DMS153 (cell line): ENCODE measurements around the gene EFNA4.
A peak's percentile ranks its signal among the peaks of the same experiment; 100 is the strongest.
"Not testable (repeated sequence)": the region's sequence is repeated elsewhere in the genome, so short reads cannot be mapped to it uniquely, and the experiment has no call there.

ENCODE experiments used
- DNase-seq: peaks from one replicate; lab custom pipeline; 2025; lab: John Stamatoyannopoulos, UW

Gene EFNA4

GRCh38 chr1:155086856-155087535, 23.5 kb downstream of the EFNA4 start:
- DNase-seq, result no peak

GRCh38 chr1:155091071-155092051, 27.8 kb downstream of the EFNA4 start:
- peak; percentile 38 for DNase-seq

- DNase-seq, result no peak
Observed at GRCh38 chr1:155092131-155092530, 28.6 kb downstream of the EFNA4 start.

DNA sequence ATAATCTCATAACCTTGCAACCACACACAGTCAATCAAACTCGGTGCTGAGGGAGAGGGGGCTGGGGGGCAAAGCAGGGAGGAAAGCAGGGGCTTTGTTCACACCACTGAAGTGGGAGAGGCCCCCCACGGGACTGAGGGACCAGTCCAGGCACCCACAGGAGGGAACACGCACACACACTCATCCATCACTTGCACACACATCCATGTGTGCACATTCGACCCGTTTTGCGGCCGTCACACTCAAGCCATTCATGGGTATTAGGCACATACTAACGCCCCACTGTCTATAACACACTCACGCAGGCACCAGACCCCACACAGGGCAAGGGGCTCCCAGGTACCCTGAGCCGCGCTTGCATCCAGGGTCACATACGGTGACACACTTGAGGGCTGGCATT, 29.1 kb downstream of the EFNA4 start:
- no peak for DNase-seq

DNA sequence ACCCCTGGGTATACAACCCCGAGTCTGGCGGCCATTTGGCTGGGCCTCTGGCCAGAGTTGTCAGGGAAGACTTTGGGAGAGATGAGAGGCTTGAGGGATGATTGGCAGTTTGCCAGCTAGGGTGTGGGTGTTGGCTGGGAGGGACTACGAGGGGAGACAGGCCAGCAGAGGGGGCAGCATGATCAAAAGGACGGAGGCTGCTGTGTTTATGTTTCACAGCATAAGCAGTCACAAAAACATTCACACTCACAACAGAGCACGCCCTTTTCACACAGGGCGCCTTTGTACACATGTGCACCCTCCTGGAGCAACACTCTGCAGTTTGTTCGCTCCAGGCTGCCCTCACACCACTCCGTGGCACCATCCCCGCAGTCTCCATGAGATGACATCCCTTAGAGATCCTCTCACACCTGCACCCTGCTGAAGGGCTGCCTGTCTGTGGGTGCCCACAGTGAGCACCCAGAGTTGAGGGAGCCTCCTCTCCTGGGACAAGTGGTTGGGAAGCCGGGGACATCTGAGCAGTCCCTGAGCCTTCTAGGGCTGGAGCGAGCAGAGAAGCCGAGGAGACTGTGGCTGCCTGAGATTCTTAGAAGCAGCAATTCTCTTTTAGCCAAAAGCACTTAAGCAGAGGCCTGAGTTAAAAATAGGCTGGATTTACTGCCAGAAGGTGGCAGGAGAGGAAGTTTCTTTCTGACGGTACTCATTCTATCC, 30.5 kb downstream of the EFNA4 start:
- DNase-seq, result peak; percentile 72

- no peak for DNase-seq
Observed at GRCh38 chr1:155094622-155094948, 31.0 kb downstream of the EFNA4 start.

- DNase-seq, result no peak
Observed at GRCh38 chr1:155099331-155099730, 35.8 kb downstream of the EFNA4 start.

GRCh38 chr1:155103325-155103724, 39.8 kb downstream of the EFNA4 start:
- DNase-seq, result no peak

DNA sequence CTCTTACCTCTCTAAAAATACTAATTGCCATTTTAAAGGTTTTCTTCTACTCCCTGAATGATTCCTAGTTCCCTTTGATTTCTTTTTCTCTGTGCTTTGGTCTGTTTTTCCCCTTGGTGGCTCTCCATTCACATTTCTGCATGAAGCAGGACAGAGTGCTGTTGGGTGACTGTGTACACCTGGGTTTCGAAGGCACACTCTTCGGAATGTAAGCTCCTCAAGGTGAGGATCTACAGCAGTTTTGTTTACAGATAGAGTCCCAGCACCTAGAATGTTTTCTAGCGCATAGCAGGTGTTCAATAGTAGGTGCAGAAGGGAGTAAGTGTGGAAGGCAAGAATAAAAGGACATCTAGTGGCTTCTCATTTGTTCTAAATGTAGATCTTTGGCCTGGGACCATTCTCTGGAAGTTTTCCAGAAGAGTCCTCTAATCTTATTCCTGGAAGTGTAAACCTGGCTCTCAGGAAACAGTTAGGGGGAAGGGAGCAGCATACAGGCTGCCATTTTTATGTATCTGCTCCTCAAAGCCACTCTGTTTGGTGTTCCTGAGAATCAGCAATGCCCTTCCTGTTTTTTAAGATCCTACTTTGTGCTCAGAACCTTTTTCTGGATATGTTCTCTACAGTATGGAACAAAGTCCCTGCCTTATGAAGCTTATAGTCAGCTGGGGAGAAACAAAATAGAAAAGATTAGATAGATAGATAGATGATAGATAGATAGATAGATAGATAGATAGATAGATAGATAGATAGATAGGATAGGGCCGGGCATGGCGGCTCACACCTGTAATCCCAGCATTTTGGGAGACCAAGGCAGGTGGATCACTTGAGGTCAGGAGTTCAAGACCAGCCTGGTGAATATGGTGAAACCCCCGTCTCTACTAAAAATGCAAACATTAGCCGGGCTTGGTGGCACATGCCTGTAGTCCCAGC, 41.3 kb downstream of the EFNA4 start:
- no peak for DNase-seq

DNA sequence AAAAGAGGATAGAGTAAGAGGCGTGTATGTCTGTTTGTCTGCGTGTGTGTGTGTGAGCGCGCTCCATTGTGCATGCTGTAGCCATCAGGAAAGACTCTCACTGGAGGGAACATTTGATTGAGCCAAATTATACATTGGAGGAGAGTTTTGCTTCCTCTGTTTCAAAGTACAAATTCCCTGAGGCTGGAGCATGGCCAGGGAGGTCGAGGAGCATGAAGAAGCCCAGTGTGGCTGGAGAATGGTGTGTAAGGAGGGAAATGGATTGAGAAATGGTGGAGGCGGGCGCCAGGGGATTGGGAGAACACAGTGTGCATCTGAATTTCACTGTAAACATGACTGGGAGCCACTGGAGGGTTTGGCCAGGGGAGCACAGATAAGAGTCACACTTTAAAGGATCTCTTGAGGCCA, 42.1 kb downstream of the EFNA4 start:
- no peak for DNase-seq

- no peak for DNase-seq
Observed at GRCh38 chr1:155106862-155107261, 43.3 kb downstream of the EFNA4 start.

DNA sequence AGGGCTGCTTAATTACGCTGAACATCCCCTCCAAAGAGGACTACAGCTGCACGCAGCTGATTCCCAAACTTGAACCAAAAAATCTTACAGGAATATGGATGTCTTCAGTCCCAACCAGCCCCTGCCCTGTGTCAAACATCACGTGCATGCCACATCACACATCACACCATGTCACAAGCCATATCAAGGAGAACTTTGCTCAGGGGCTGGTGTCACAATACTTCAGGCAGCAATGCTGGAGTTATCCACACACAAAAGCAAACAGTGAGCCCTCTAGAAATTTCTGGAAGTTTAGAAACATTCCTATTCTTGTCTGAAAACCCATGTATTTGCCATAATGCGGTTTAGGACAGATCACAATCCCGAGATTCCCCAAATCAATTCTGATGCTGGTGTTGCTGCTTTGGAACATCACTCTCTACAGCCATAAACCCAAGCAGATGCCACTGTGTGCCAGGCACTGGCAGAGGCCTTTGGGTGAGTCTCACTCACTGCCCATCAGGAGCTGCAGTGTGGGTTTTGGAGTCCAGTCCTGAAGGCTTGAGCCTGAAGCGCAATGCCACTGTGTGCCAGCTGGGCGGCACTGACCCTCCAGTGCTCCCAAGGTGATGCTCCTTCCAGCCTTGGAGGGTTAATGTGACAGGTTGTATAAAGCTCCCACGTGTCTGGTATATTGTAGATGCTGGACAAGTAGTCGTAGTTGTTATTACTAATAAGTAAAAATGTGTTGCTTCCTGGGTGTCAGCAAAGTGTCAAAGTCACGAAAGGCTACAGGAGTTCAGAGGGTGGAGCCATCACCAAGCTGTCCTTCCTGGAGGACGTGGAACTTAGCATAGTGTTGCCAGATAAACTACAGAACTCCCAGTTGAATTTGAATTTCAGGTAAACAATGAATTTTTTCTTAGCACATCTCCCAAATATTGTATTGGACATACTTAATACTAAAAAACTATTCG, 44.0 kb downstream of the EFNA4 start:
- no peak for DNase-seq

DNA sequence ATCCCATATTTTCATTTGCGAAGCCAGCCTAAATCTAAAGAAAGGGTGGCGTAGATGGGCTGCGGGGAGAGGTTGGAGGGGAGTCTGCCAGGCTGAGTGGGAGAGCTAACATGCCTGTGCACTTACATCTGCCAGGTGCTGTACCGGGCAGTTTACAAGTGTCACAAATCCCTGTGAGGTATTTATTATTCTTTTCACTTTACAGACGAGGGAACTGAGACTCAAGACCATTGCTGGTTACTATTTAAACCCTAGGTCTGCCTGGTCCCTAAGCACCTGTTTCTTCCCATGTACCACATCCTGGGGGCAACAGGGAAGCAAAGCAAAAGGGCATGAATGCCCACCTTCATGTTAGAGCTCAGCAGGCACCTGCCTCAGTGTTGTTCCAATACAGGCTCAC, 44.8 kb downstream of the EFNA4 start:
- no peak for DNase-seq

- DNase-seq, result no peak
Observed at GRCh38 chr1:155110381-155110780, 46.8 kb downstream of the EFNA4 start.

DNA sequence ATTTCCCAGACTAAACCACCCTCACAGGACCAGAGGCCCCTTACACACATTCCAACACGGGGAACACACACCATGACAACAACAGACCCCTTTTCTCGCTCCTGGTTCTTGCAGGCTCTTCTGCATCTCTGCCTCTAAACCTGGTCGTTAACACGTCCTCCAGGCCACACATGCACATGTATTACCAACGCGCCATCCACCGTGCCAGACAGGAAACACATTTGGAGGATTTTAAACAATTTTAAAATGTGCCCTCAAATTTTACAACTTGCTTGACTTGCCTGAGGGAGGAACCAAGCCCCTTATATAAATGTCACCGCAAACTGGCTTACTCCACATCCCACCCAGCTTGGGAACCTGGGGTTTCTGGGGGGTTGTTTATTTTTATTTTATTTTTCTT, 47.3 kb downstream of the EFNA4 start:
- DNase-seq, result no peak

GRCh38 chr1:155113450-155113980, 50.0 kb downstream of the EFNA4 start:
- no peak for DNase-seq

DNA sequence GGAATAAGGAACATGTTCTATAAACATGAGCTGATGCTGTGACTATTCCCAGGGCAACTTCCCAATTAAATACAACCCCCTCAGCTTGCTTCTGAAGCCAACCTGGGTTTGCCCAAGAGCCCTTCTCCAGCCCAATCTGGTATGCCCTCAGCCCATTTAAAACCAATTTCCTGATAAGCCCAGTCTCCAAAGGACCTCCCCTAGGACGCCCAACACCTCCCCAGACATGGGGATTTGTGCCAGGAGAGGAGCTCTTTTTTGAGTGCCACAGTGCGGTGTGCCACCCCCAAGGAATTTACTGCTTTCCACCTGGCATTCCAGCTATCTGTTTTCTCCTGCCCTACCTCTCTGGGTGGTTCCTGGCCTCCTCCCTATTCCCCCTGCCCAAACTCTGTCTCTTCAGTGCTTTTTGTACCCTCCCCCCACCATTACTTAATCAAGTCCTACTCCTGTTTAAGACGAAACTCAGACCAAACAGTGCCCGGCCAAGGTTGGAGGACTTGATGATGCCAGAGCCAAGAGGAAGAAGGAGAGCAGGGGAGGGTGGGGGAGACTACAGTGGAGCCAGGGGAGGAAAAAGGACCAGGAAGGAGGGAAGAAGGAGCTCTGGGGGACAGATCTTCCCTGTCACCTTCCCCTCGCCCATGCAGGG, 52.7 kb downstream of the EFNA4 start:
- no peak for DNase-seq

DNA sequence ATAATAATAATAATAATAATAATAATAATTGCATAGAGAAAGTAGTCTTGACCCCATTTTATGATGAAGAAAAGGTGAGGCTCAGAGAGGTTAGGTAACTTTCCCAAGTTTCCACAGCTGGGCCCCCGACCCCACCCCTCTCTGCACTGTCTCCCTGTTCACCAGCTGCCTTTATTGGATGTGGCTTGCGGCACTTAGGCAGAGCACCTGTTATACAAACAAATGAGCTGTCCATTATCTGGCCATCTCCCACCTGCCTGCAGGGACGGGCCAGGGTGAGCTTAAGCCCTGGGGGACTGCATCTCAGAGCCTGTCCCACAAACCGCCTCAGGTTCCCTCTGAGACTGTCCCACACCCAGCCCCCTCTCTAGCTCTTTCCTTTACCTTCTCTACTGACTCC, 54.1 kb downstream of the EFNA4 start:
- DNase-seq, result peak; percentile 69

- not testable (repeated sequence) for DNase-seq
Observed at GRCh38 chr1:155118090-155118489, 54.5 kb downstream of the EFNA4 start.
